T-helper 17 cell (primary cell): ENCODE measurements around the gene SCN3B. TPM values are rescaled to one million over a fixed set of nuclear protein-coding genes. Genes with fewer than 3 reads are reported as not detected.

Experiments
- ATAC-seq: fragments of 150-1000 bp; cut with Tn5 transposase; 2 replicates; pipeline ENCODE4 v1.10.0; 2021; ENCODE audit warnings: mild to moderate bottlenecking, moderate library complexity
- DNase-seq, 3 donors: peaks; one replicate each; pipeline versions ENCODE4 v3.0.0 to v3.0.0-alpha.2; 2020 to 2021
- H3K9me3 ChIP-seq: one replicate; pipeline ENCODE4 v1.7.0; 2013; ENCODE audit warnings: low read length, mild to moderate bottlenecking; ENCODE audit not compliant: control insufficient read depth, poor library complexity, severe bottlenecking
- H3K27ac Mint-ChIP-seq: one replicate; pipeline ENCODE4 v1.8.0; 2022; ENCODE audit warnings: mild to moderate bottlenecking, moderate library complexity, mixed read lengths
- H3K27me3 Mint-ChIP-seq: one replicate; pipeline ENCODE4 v1.8.0; 2022; ENCODE audit warnings: mixed read lengths
- H3K36me3 Mint-ChIP-seq: one replicate; pipeline ENCODE4 v1.8.0; 2022; ENCODE audit warnings: low read depth, mixed read lengths
- H3K4me1 Mint-ChIP-seq: one replicate; pipeline ENCODE4 v1.8.0; 2022; ENCODE audit warnings: mild to moderate bottlenecking, mixed read lengths
- H3K4me3 Mint-ChIP-seq: one replicate; pipeline ENCODE4 v1.8.0; 2022; ENCODE audit warnings: mild to moderate bottlenecking, moderate library complexity, mixed read lengths
- total RNA-seq, 4 donors: library from RNA in 2 of 4; stranded (reverse) in 2 of 4; gene quantifications; one replicate each; pipeline ENCODE4 v1.2.3 and lab custom pipeline; 2022 to 2026

The SCN3B gene
- total RNA-seq, 2 donors from 2014 or later, result not detected

GRCh38 chr11:123607781-123608180, 46.6 kb downstream of the SCN3B start:
- Mint-ChIP-seq H3K4me3 (no peak overlapping the region), H3K27me3 (no peaks in the 10 kb centered on the region), H3K36me3 (peaks cover 24% of the 10 kb centered on the region), H3K27ac (no peak overlapping the region), H3K4me1 (peaks cover 2% of the 10 kb centered on the region)
- ATAC-seq (no peak), DNase-seq (no peak)
- H3K9me3 ChIP-seq, result no peaks in the 10 kb centered on the region

- H3K27ac Mint-ChIP-seq, result no peak overlapping the region
- DNase-seq (no peak), ATAC-seq (no peak)
- no peaks in the 10 kb centered on the region for H3K27me3 Mint-ChIP-seq
- peaks cover 4% of the 10 kb centered on the region for H3K4me1 Mint-ChIP-seq
- H3K36me3 Mint-ChIP-seq, result peaks cover 24% of the 10 kb centered on the region
- H3K4me3 Mint-ChIP-seq, result no peak overlapping the region
- H3K9me3 ChIP-seq, result no peaks in the 10 kb centered on the region
Observed at GRCh38 chr11:123603666-123604065, 50.8 kb downstream of the SCN3B start.

- Mint-ChIP-seq H3K36me3 (peaks cover 26% of the 10 kb centered on the region), H3K4me3 (no peak overlapping the region), H3K4me1 (peaks cover 6% of the 10 kb centered on the region), H3K27ac (no peak overlapping the region), H3K27me3 (no peaks in the 10 kb centered on the region)
- ATAC-seq (no peak), DNase-seq (no peak)
- H3K9me3 ChIP-seq, result no peaks in the 10 kb centered on the region
Observed at GRCh38 chr11:123601743-123602142, 52.7 kb downstream of the SCN3B start.

DNA sequence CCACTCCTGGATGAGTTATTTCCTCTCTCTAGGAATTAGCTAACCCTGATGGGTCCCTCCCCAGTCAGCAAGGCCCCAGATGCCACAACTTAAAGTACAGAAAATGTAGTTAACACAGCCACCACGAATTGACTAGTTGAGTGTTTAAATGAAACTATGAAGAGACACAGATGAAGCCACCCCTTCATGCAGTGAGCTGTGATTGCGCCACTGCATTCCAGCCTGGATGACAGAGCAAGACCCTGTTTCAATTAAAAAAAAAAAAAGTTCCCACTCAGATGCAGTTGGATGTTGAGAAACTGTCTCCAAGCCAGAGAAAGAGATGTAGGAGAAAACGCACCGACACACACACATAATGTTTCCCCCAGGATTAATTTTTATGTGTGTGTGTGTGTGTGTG, 53.3 kb downstream of the SCN3B start:
- H3K27ac Mint-ChIP-seq, result peak overlapping the region; percentile 60
- peaks cover 24% of the 10 kb centered on the region for H3K36me3 Mint-ChIP-seq
- no peaks in the 10 kb centered on the region for H3K27me3 Mint-ChIP-seq
- H3K4me1 Mint-ChIP-seq, result peaks cover 6% of the 10 kb centered on the region
- ATAC-seq (no peak), DNase-seq (no peak)
- no peaks in the 10 kb centered on the region for H3K9me3 ChIP-seq
- no peak overlapping the region for H3K4me3 Mint-ChIP-seq

- peaks cover 6% of the 10 kb centered on the region for H3K4me1 Mint-ChIP-seq
- ATAC-seq, result no peak
- H3K9me3 ChIP-seq, result no peaks in the 10 kb centered on the region
- H3K4me3 Mint-ChIP-seq, result no peak overlapping the region
- H3K36me3 Mint-ChIP-seq, result peaks cover 19% of the 10 kb centered on the region
- H3K27me3 Mint-ChIP-seq, result no peaks in the 10 kb centered on the region
- no peak overlapping the region for H3K27ac Mint-ChIP-seq
- DNase-seq, result no peak
Observed at GRCh38 chr11:123597859-123598258, 56.6 kb downstream of the SCN3B start.

GRCh38 chr11:123594921-123595320, 59.5 kb downstream of the SCN3B start:
- Mint-ChIP-seq H3K4me3 (no peak overlapping the region), H3K36me3 (peaks cover 13% of the 10 kb centered on the region), H3K27me3 (no peaks in the 10 kb centered on the region), H3K27ac (no peak overlapping the region), H3K4me1 (peaks cover 4% of the 10 kb centered on the region)
- DNase-seq (no peak), ATAC-seq (no peak)
- no peaks in the 10 kb centered on the region for H3K9me3 ChIP-seq

DNA sequence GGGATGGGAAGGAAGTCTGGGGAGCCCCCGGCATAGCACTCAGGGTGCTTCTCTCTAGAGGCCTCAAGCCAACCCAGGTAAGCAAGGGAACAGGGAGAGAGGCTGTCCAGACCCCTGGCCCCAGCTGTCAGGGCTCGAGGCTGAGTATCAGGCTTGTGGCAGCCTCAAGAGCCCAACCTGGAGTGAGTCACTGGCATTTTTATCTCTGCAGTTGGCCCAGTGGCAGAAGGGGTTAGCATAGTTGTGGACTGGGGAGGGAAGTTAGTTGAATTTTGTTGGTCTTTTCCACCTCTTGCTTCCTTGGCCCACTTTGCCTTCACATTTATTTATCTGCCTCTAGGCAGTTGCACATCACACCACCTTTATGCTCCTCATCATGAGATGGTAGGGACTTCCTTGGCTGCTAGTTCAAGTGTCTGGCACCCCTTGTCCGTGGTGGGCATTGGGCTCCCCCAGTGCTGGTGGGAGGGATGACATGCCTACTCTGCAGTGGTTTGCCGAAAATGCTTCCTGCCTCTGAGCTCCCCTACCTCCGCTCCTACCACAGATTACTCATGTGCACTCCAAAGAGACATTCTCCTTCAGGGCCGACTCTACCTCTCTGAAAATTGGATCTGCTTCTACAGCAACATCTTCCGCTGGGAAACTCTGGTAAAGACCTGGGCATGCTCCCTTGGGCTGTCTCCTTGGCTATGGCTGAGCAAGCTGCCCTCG, 60.1 kb downstream of the SCN3B start:
- H3K36me3 Mint-ChIP-seq, result peaks cover 13% of the 10 kb centered on the region

DNA sequence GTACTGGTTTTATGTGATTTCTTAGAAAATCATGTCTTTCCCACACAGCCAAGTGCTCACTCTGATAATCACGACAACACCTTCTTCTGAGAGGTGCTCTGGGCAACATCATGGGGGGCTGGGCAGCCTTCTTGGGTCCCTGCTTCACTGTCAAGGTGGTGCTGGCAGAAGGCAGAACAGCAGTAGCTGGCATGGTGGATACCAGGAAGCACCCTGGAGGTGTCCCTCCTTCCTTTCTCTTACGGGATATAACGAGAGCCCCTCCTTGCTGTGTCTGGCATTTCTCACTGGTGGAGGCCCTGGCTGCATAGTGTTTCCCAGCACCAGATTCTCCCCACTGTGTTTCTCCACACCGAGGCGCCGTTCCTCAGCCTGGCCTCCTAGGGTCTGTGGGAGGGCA, 60.9 kb downstream of the SCN3B start:
- Mint-ChIP-seq H3K4me1 (peaks cover 2% of the 10 kb centered on the region), H3K4me3 (no peak overlapping the region), H3K36me3 (peaks cover 6% of the 10 kb centered on the region), H3K27ac (no peak overlapping the region), H3K27me3 (no peaks in the 10 kb centered on the region)
- no peaks in the 10 kb centered on the region for H3K9me3 ChIP-seq
- no peak for DNase-seq
- no peak for ATAC-seq

More for the DNA sequence above, 60.1 kb downstream of the SCN3B start:
- Mint-ChIP-seq H3K4me1 (peaks cover 4% of the 10 kb centered on the region), H3K27ac (no peak overlapping the region), H3K4me3 (no peak overlapping the region), H3K27me3 (no peaks in the 10 kb centered on the region)
- no peak for DNase-seq
- H3K9me3 ChIP-seq, result no peaks in the 10 kb centered on the region
- no peak for ATAC-seq

DNA sequence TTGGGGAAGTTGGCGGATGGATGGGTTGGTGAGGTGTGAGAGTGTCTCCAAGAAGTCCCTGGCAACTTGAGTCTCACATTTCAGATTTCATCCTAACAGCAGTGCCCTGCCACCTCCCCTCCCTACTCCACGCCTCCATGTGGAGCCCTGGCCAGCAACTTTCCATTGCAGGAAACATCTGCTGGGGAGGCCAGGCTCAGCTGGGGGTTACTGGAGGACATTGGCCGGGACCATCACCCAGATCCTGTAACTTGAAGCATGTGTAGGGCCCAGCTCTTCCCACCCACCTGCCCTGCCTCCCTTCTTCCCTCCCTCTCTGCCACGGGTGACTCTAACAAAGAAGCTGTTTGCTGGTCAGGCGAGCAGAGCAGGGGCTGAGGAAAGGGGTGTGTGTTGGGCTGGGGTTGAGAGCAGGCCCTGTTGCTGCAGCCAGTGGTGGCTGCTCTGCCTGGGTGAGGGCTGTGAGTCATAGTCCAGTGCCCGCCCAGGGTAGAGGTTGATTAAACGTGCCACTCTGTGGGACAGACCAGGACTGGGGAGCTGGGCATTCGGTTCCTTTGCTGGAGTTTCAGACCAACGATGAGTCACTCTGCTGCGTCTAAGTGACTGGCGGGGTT, 64.0 kb downstream of the SCN3B start:
- no peak overlapping the region for H3K4me3 Mint-ChIP-seq
- no peaks in the 10 kb centered on the region for H3K9me3 ChIP-seq
- H3K27me3 Mint-ChIP-seq, result no peaks in the 10 kb centered on the region
- peaks cover 6% of the 10 kb centered on the region for H3K4me1 Mint-ChIP-seq
- H3K36me3 Mint-ChIP-seq, result peaks cover 6% of the 10 kb centered on the region
- DNase-seq (no peak), ATAC-seq (no peak)
- no peak overlapping the region for H3K27ac Mint-ChIP-seq

DNA sequence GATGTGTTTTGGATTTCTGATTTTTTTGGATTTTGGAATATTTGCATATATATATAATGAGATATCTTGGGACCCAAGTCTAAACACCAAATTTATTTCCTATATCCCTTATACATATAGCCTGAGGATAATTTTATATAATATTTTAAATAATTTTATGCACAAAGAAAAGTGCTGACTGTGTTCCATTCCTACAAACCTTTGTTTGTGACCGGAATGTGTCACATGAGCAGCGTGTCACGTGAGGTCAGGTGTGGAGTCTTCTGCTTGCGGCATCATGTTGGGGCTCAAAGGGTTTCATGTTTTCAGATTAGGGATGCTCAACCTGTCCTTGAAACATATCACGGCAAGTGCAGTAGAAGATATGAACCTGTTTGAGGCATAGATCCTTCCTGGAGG, 65.6 kb downstream of the SCN3B start:
- Mint-ChIP-seq H3K27me3 (no peaks in the 10 kb centered on the region), H3K36me3 (peaks cover 5% of the 10 kb centered on the region), H3K4me3 (no peak overlapping the region)

GRCh38 chr11:123588117-123588863, 66.1 kb downstream of the SCN3B start:
- Mint-ChIP-seq H3K27me3 (no peaks in the 10 kb centered on the region), H3K4me1 (peaks cover 6% of the 10 kb centered on the region), H3K36me3 (peaks cover 5% of the 10 kb centered on the region), H3K4me3 (no peak overlapping the region), H3K27ac (no peak overlapping the region)
- H3K9me3 ChIP-seq, result no peaks in the 10 kb centered on the region
- DNase-seq (no peak), ATAC-seq (no peak)

More for the DNA sequence above, 65.6 kb downstream of the SCN3B start:
- peaks cover 6% of the 10 kb centered on the region for H3K4me1 Mint-ChIP-seq
- H3K27ac Mint-ChIP-seq, result no peak overlapping the region
- ATAC-seq, result no peak
- DNase-seq, result no peak
- H3K9me3 ChIP-seq, result no peaks in the 10 kb centered on the region

DNA sequence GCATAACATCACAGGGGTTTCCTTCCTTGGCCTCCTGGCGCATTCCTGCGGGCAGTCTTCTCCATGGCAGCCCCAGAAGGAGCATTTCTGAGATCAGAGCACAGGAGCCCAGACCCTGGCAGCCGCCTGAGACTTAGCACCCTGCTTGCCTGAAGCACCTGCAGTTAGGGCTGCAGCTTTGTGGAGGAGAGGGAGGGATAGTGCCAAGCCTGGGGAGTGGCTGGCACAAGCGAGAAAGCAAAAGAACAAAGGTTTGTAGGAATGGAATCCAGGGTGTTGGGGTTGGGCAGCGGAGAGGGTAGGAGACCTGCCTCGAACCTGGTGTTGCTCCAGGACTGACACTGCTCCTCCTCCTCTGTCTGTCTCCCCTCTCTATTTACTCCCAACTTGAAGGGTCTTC, 66.9 kb downstream of the SCN3B start:
- DNase-seq (no peak), ATAC-seq (no peak)
- H3K27ac Mint-ChIP-seq, result no peak overlapping the region
- H3K9me3 ChIP-seq, result no peaks in the 10 kb centered on the region
- H3K27me3 Mint-ChIP-seq, result no peaks in the 10 kb centered on the region
- H3K36me3 Mint-ChIP-seq, result peaks cover 7% of the 10 kb centered on the region
- no peak overlapping the region for H3K4me3 Mint-ChIP-seq
- peaks cover 9% of the 10 kb centered on the region for H3K4me1 Mint-ChIP-seq

DNA sequence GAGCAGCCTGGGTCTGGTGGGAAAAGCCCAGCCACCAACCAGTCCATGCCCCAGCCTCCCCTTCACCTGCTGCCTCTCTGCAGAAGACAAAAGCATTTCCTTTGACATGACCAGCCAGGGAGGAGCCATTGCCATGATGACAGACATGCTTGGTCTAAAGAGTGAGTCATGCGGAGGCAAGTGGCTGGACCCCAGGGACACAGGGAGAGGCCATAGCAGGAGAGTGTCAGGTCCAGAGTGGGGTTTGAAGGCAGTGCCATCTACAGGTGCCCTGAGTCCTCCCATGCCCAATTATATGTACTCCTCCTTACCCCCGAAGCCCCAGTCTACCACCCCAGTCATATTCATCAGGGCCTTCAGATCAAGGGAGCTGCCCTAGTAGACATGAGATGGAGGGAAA, 67.4 kb downstream of the SCN3B start:
- ATAC-seq, result no peak
- H3K27me3 Mint-ChIP-seq, result no peaks in the 10 kb centered on the region
- no peaks in the 10 kb centered on the region for H3K9me3 ChIP-seq
- no peak overlapping the region for H3K4me3 Mint-ChIP-seq
- no peak overlapping the region for H3K27ac Mint-ChIP-seq
- no peak for DNase-seq
- peaks cover 7% of the 10 kb centered on the region for H3K36me3 Mint-ChIP-seq
- peaks cover 9% of the 10 kb centered on the region for H3K4me1 Mint-ChIP-seq
